ENCODE measurements around the gene LRCH1. TPM values are rescaled to one million over a fixed set of nuclear protein-coding genes. Genes with fewer than 3 reads are reported as not detected.
"Not testable (repeated sequence)": the region's sequence is repeated elsewhere in the genome, so short reads cannot be mapped to it uniquely, and the experiment has no call there.

Gene LRCH1
- total and polyA plus RNA-seq, 2 of the 4 experiments (the other 2 are of a cell fraction): 7.0 to 8.8 TPM

DNA sequence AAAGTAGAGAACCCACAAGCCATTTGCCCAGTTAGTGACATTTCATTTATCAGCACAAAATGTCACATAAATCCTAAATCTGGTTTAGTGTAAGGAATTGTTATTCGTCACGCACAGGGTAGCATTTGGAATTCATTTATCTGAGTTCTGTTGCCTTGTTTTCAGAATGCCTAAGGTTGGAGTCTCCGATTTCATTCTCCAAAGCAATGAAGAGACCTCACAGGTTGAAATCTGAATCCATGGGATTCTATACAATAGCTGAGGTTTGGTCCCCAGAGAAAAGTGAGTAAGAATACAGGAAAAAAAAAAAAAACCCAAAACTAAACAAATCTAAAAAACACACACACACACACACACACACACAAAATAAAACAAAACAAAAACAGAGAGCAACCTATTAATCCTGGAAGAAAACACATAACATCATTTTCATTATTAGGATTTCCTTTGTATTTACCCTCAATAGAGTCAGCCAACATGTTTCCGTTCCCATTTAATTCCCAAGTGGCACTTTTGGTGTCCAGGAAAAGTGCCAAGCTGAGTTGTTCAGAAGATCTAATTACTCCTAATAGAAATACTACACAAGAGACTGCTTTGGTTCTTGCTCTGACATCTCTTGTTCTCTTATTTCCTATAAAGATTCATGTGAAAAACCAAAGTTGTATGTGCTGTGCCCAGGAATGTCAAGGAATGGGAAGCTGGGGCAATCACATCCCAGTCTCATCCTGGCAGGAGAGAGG lies 36.2 kb upstream of the LRCH1 start:
- POLR2A ChIA-PET (ENCODE audit: unreplicated experiment): no interaction called here
- ATAC-seq (ENCODE audit: low read depth): no peak
- no peaks in the 10 kb centered on the region for H3K4me1 ChIP-seq (ENCODE audit: control insufficient read depth, insufficient read depth, low read length)
- H4K5ac ChIP-seq (ENCODE audit: low read depth, low read length): no peak overlapping the region
- no peak overlapping the region for H2BK120ac ChIP-seq (ENCODE audit: low read depth, low read length)
- dilution Hi-C loops (cut with HindIII; ENCODE audit: low sequenced_read_pairs, unreplicated experiment) (no loop called here), intact Hi-C loops (cut with micrococcal nuclease) (no loop called here), in situ Hi-C loops (cut with MboI; ENCODE audit: low sequenced_read_pairs) (no loop called here)
- CTCF ChIA-PET: no interaction called here
- no peaks in the 10 kb centered on the region for H3K36me3 ChIP-seq (ENCODE audit: control insufficient read depth, insufficient read depth, low read length)
- no CpG with 5 or more reads among the region's 4 CpGs for WGBS, 2 experiments (ENCODE audit: extremely low coverage in 2 of 2, insufficient read length in 1 of 2)
- no peak for DNase-seq
- H3K18ac ChIP-seq (ENCODE audit: low read depth, low read length): no peak overlapping the region
- no peak overlapping the region for H3K9ac ChIP-seq (ENCODE audit: low read depth, low read length)
- H3K27me3 ChIP-seq (ENCODE audit: control insufficient read depth, insufficient read depth, low read length): peaks cover 18% of the 10 kb centered on the region
- H4K8ac ChIP-seq (ENCODE audit: low read depth in 2 of 2, low read length in 2 of 2): no peak overlapping the region
- H2AK9ac ChIP-seq (replicated peaks; ENCODE audit: low read depth, low read length, poor library complexity): no peak overlapping the region
- H3K4me3 ChIP-seq (ENCODE audit: insufficient read depth, low read depth, low read length): no peak overlapping the region
- H3K79me1 ChIP-seq (ENCODE audit: low read depth in 1 of 2, low read length in 2 of 2): no peaks in the 10 kb centered on the region
- no peaks in the 10 kb centered on the region for H4K20me1 ChIP-seq (ENCODE audit: insufficient read depth, low read length)
- no peak overlapping the region for H2AK5ac ChIP-seq (ENCODE audit: low read depth, low read length)
- no peak overlapping the region for H3K14ac ChIP-seq (replicated peaks; ENCODE audit: low read depth, low read length)
- no peak overlapping the region for H4K91ac ChIP-seq (ENCODE audit: insufficient read depth, low read depth, low read length)
- BruUV-seq (replicated peaks): no TSS peak
- H3K56ac ChIP-seq (ENCODE audit: extremely low read depth, insufficient read depth, low read length): no peak overlapping the region
- no peak overlapping the region for H2BK5ac ChIP-seq (ENCODE audit: low read depth, low read length, poor library complexity, severe bottlenecking)
- H2BK15ac ChIP-seq (ENCODE audit: low read depth, low read length): no peak overlapping the region
- TF ChIP-seq NFE2L2 (IDR thresholded peaks at IDR 0.05; ENCODE audit: low read depth, low read length): no peak
- no peak overlapping the region for H2BK20ac ChIP-seq (ENCODE audit: low read depth, low read length)
- H3K4me2 ChIP-seq (ENCODE audit: low read depth, low read length): no peak overlapping the region
- H3K23ac ChIP-seq (ENCODE audit: low read depth, low read length): no peak overlapping the region
- H2AFZ ChIP-seq (replicated peaks; ENCODE audit: low read length, poor library complexity): no peak overlapping the region
- no peak overlapping the region for H3K27ac ChIP-seq (ENCODE audit: insufficient read depth, low read length)
- no peaks in the 10 kb centered on the region for H3K9me1 ChIP-seq (ENCODE audit: insufficient read depth, low read length)
- H3K4ac ChIP-seq (ENCODE audit: low read depth, low read length): no peak overlapping the region
- peaks cover 6% of the 10 kb centered on the region; the same call in 1 of the 2 replicates for H3K9me3 ChIP-seq (ENCODE audit: control insufficient read depth, insufficient read depth, low read length)

GRCh38 chr13:46517748-46518147 lies 35.2 kb upstream of the LRCH1 start:
- H2AFZ ChIP-seq (replicated peaks; ENCODE audit: low read length, poor library complexity); ATAC-seq (ENCODE audit: low read depth); H3K9me3 ChIP-seq (ENCODE audit: control insufficient read depth, insufficient read depth, low read length); H3K4me1 ChIP-seq (ENCODE audit: control insufficient read depth, insufficient read depth, low read length); dilution Hi-C loops (cut with HindIII; ENCODE audit: low sequenced_read_pairs, unreplicated experiment); H3K14ac ChIP-seq (replicated peaks; ENCODE audit: low read depth, low read length); H2BK20ac ChIP-seq (ENCODE audit: low read depth, low read length); H2BK5ac ChIP-seq (ENCODE audit: low read depth, low read length, poor library complexity, severe bottlenecking); H2BK120ac ChIP-seq (ENCODE audit: low read depth, low read length); intact Hi-C loops (cut with micrococcal nuclease); H3K18ac ChIP-seq (ENCODE audit: low read depth, low read length); DNase-seq; CTCF ChIA-PET; H4K5ac ChIP-seq (ENCODE audit: low read depth, low read length); H3K4ac ChIP-seq (ENCODE audit: low read depth, low read length); BruUV-seq (replicated peaks); H3K9ac ChIP-seq (ENCODE audit: low read depth, low read length); H3K36me3 ChIP-seq (ENCODE audit: control insufficient read depth, insufficient read depth, low read length); H3K4me3 ChIP-seq (ENCODE audit: insufficient read depth, low read depth, low read length); H3K27ac ChIP-seq (ENCODE audit: insufficient read depth, low read length); H2BK15ac ChIP-seq (ENCODE audit: low read depth, low read length); H3K79me1 ChIP-seq (ENCODE audit: low read depth in 1 of 2, low read length in 2 of 2); POLR2A ChIA-PET (ENCODE audit: unreplicated experiment); H3K56ac ChIP-seq (ENCODE audit: extremely low read depth, insufficient read depth, low read length); in situ Hi-C loops (cut with MboI; ENCODE audit: low sequenced_read_pairs); H3K23ac ChIP-seq (ENCODE audit: low read depth, low read length); H4K91ac ChIP-seq (ENCODE audit: insufficient read depth, low read depth, low read length); H2AK5ac ChIP-seq (ENCODE audit: low read depth, low read length); H3K9me1 ChIP-seq (ENCODE audit: insufficient read depth, low read length); H3K4me2 ChIP-seq (ENCODE audit: low read depth, low read length); H4K8ac ChIP-seq (ENCODE audit: low read depth in 2 of 2, low read length in 2 of 2); H4K20me1 ChIP-seq (ENCODE audit: insufficient read depth, low read length); H2AK9ac ChIP-seq (replicated peaks; ENCODE audit: low read depth, low read length, poor library complexity): not testable (repeated sequence)
- peaks cover 19% of the 10 kb centered on the region for H3K27me3 ChIP-seq (ENCODE audit: control insufficient read depth, insufficient read depth, low read length)
- no CpG with 5 or more reads among the region's 5 CpGs for WGBS, 2 experiments (ENCODE audit: extremely low coverage in 2 of 2, insufficient read length in 1 of 2)
